MM.1S (cell line): ENCODE measurements around the gene CTDSPL2.

ENCODE experiments used
- DNase-seq: peaks from one replicate; pipeline ENCODE4 v3.0.0-alpha.2; 2015
- H2AFZ ChIP-seq: fragments of 300-600 bp; sonication (generic); 2 replicates; pipeline ENCODE4 v1.6.0; 2016; ENCODE audit warnings: antibody characterized with exemption, low read length
- H3F3A ChIP-seq: fragments of 300-600 bp; sonication (generic); 2 replicates; pipeline ENCODE4 v1.6.1; 2016; ENCODE audit warnings: mild to moderate bottlenecking, antibody characterized with exemption, low read length, moderate library complexity, mixed read lengths; ENCODE audit not compliant: insufficient read depth
- H3K27ac ChIP-seq: fragments of 300-600 bp; sonication (generic); 2 replicates; pipeline ENCODE4 v1.5.1; 2016; ENCODE audit warnings: mild to moderate bottlenecking, low read length
- H3K27me3 ChIP-seq: fragments of 300-600 bp; sonication (generic); replicated peaks from 2 replicates; pipeline ENCODE4 v1.6.0; 2016; ENCODE audit warnings: low read length; ENCODE audit not compliant: insufficient read depth
- H3K36me3 ChIP-seq: fragments of 300-600 bp; sonication (generic); replicated peaks from 2 replicates; pipeline ENCODE4 v1.6.1; 2016; ENCODE audit warnings: mild to moderate bottlenecking, low read length, mixed read lengths; ENCODE audit not compliant: insufficient read depth
- H3K4me1 ChIP-seq: fragments of 300-600 bp; sonication (generic); 2 replicates; pipeline ENCODE4 v1.6.1; 2016; ENCODE audit warnings: low read length, mixed read lengths
- H3K4me2 ChIP-seq: fragments of 300-600 bp; sonication (generic); 2 replicates; pipeline ENCODE4 v1.6.0; 2016; ENCODE audit warnings: low read depth, low read length
- H3K4me3 ChIP-seq: fragments of 300-600 bp; sonication (generic); 2 replicates; pipeline ENCODE4 v1.5.1; 2016; ENCODE audit warnings: low read length, mixed read lengths
- H3K79me2 ChIP-seq: fragments of 300-600 bp; sonication (generic); 2 replicates; pipeline ENCODE4 v1.6.1; 2016; ENCODE audit warnings: mixed run types, low read length, mixed read lengths
- H3K9ac ChIP-seq: fragments of 300-600 bp; sonication (generic); 2 replicates; pipeline ENCODE4 v1.6.1; 2016; ENCODE audit warnings: low read length, mixed read lengths
- H3K9me2 ChIP-seq: fragments of 300-600 bp; sonication (generic); replicated peaks from 2 replicates; pipeline ENCODE4 v1.6.1; 2016; ENCODE audit warnings: mild to moderate bottlenecking, low read length, mixed read lengths; ENCODE audit not compliant: insufficient read depth
- H3K9me3 ChIP-seq: fragments of 300-600 bp; sonication (generic); replicated peaks from 2 replicates; pipeline ENCODE4 v1.6.1; 2016; ENCODE audit warnings: mild to moderate bottlenecking, low read length, mixed read lengths; ENCODE audit not compliant: insufficient read depth
- H4K20me1 ChIP-seq: fragments of 300-600 bp; sonication (generic); 2 replicates; pipeline ENCODE4 v1.6.1; 2016; ENCODE audit warnings: mild to moderate bottlenecking, low read length, moderate library complexity, mixed read lengths; ENCODE audit not compliant: insufficient read depth
- CTCF ChIP-seq: fragments of 300-600 bp; sonication (generic); IDR thresholded peaks from 2 replicates; pipeline ENCODE4 v1.5.1; 2016; ENCODE audit warnings: antibody characterized with exemption, low read length, mixed read lengths
- EZH2 ChIP-seq: fragments of 300-600 bp; sonication (generic); optimal IDR thresholded peaks from 2 replicates; pipeline ENCODE3; 2017; ENCODE audit warnings: low read depth, mild to moderate bottlenecking, antibody characterized with exemption, low read length, mixed read lengths
- EZH2phosphoT487 ChIP-seq: fragments of 300-600 bp; sonication (generic); IDR thresholded peaks from 2 replicates; pipeline ENCODE4 v1.6.1; 2018; ENCODE audit warnings: antibody characterized with exemption, low read length

The CTDSPL2 gene

DNA sequence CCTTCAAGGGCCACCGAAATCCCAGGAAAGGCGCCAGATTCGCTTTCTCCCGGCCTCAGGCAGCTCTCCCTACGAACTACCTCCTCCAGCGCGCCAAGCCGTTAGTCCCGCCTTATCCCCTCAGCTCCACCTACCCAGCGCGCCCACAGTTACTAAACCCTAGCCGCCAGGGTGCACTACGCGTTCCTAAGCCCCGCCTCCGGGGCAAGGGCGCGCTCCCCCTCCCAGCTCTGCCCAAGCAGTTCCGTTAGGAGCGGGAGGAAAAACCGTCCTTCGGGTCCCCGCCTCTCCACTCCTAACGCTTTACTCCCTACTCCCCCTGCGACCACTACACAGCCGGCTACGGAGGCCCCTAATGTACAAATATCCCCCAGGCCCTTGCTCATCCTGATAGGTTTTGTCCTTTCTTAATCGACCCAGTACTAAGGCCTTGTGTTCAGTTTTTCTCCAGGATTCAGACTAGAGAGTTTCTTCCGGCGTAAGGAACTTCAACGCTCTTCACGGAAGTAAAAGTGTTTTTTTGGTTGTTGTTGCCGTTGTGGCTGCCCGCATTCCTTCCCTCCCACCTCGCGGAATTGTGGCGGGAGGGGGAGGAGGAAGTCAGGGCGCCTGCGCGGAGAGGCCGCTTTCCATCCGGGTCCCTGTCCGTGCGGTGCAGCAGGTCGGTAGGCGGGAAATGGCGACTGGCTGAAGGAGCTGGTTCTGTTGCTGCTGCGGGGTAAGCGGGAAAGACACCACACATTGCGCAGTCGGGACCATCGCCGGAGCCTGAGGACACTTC, at the start of gene CTDSPL2:
CTDSPL2 (plus strand) TSS at position 655 of the 781 bp plus-strand sequence. CDS start 31,386 bp downstream, outside the sequence.
- H3K27ac ChIP-seq: peak within 1 kb of the TSS; percentile 92
- H3K9me3 ChIP-seq: no peaks in the 10 kb centered on the region
- H3K4me3 ChIP-seq: peak within 1 kb of the TSS; percentile 95
- TF ChIP-seq EZH2 (no peak), CTCF (peak; percentile 35), EZH2phosphoT487 (no peak)
- peak; percentile 95 for DNase-seq
- peak within 1 kb of the TSS; percentile 80 for H3K4me2 ChIP-seq
- 0 out of 2 replicates have a peak, but pooled peaks cover 4% of the 10 kb centered on the region for H3K4me1 ChIP-seq
- no peaks in the 10 kb centered on the region for H3K9me2 ChIP-seq
- H3K9ac ChIP-seq: peak within 1 kb of the TSS; percentile 96
- H3K79me2 ChIP-seq: peaks cover 48% of the 10 kb centered on the region
- H3F3A ChIP-seq: peaks cover 19% of the 10 kb centered on the region
- H3K36me3 ChIP-seq: no peaks in the 10 kb centered on the region; the same call in 1 of the 2 replicates
- peak within 1 kb of the TSS; percentile 83 for H2AFZ ChIP-seq
- H4K20me1 ChIP-seq: peaks cover 11% of the 10 kb centered on the region; the same call in 1 of the 2 replicates
- no peaks in the 10 kb centered on the region for H3K27me3 ChIP-seq

GRCh38 chr15:44381236-44381635, 46.2 kb upstream of the CTDSPL2 start:
- H3K27me3 ChIP-seq: no peaks in the 10 kb centered on the region
- 0 out of 2 replicates have a peak, but pooled peaks cover under 1% of the 10 kb centered on the region for H3K79me2 ChIP-seq
- H2AFZ ChIP-seq: no peak overlapping the region
- H3F3A ChIP-seq: peaks cover 9% of the 10 kb centered on the region
- no peak overlapping the region for H3K9ac ChIP-seq
- TF ChIP-seq CTCF (no peak), EZH2phosphoT487 (no peak), EZH2 (no peak)
- no peaks in the 10 kb centered on the region for H3K9me2 ChIP-seq
- no peak overlapping the region for H3K4me2 ChIP-seq
- no peaks in the 10 kb centered on the region for H3K9me3 ChIP-seq
- no peaks in the 10 kb centered on the region for H3K36me3 ChIP-seq
- no peak for DNase-seq
- H3K4me1 ChIP-seq: peaks cover 14% of the 10 kb centered on the region
- H3K4me3 ChIP-seq: no peak overlapping the region
- H3K27ac ChIP-seq: no peak overlapping the region
- no peaks in the 10 kb centered on the region for H4K20me1 ChIP-seq

DNA sequence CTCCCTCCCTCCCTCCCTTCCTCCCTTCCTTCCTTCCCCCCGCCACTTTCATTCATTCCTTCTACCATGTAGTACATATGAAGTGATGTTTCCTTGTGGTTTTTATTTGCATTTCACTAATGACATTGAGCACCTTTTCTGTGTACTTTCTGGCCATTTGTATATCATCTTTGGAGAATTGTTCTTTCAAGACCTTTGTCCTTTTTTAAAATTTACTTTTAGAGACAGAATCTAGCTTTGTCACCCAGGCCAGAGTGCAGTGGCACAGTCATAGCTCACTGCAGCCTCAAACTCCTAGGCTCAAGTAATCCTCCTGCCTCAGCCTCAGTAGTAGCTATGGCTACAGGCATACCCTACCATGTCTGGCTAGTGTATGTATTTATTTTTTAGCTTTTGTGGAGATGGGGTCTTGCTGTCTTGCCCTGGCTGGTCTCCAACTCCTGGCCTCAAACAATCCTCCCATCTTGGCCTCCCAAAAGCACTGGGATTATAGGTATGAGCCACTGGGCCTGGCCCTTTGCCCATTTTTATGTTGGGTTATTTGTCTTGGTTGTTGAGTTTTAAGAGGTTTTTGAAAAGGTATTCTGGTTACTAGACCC, 42.0 kb upstream of the CTDSPL2 start:
- Histone ChIP-seq H3K9me3 (no peaks in the 10 kb centered on the region), H4K20me1 (no peaks in the 10 kb centered on the region), H3K27ac (peak overlapping the region; percentile 75; the same call in 1 of the 2 replicates), H3K36me3 (no peaks in the 10 kb centered on the region), H3K9me2 (no peaks in the 10 kb centered on the region), H3K4me3 (no peak overlapping the region), H3K4me2 (peak overlapping the region; percentile 60; the same call in 1 of the 2 replicates), H3K27me3 (no peaks in the 10 kb centered on the region), H3F3A (peaks cover 9% of the 10 kb centered on the region), H2AFZ (no peak overlapping the region), H3K9ac (no peak overlapping the region), H3K4me1 (peaks cover 14% of the 10 kb centered on the region), H3K79me2 (0 out of 2 replicates have a peak, but pooled peaks cover 4% of the 10 kb centered on the region)
- DNase-seq: peak; percentile 55
- TF ChIP-seq EZH2phosphoT487 (no peak), EZH2 (no peak)
